H1 (cell line): ENCODE results near the gene USF1. TPM values are rescaled to one million over a fixed set of nuclear protein-coding genes. Genes with fewer than 3 reads are reported as not detected.

ENCODE experiments used
- BCL11A ChIP-seq, 2 experiments: IDR thresholded peaks; one replicate each; pipeline ENCODE4 v1.6.1; 2011; ENCODE audit warnings: low read depth in 2 of 2, low read length in 2 of 2, mild to moderate bottlenecking in 2 of 2
- BRCA1 ChIP-seq: IDR thresholded peaks from 2 replicates; pipeline ENCODE4 v1.6.1; 2012; ENCODE audit warnings: low read depth, low read length, improper control_type of control experiment
- CBX5 ChIP-seq: fragments of 300-800, 300-1000 bp; sonication (generic); IDR thresholded peaks from 2 replicates; pipeline ENCODE4 v1.7.1; 2016; ENCODE audit warnings: antibody characterized with exemption, low read length, low read depth
- EZH2 ChIP-seq: fragments of 200-600 bp; sonication (generic); IDR thresholded peaks from 2 replicates; pipeline ENCODE4 v1.7.1; 2012; ENCODE audit warnings: low read depth, mild to moderate bottlenecking, moderate library complexity, low read length, inconsistent platforms; ENCODE audit not compliant: severe bottlenecking
- KDM1A ChIP-seq: fragments of 200-600, 300-600 bp; sonication (generic); IDR thresholded peaks from 2 replicates; pipeline ENCODE4 v1.7.1; 2016; ENCODE audit warnings: mild to moderate bottlenecking, low read length, borderline replicate concordance
- KDM4A ChIP-seq: IDR thresholded peaks from one replicate; pipeline ENCODE4 v1.7.1; 2012; ENCODE audit warnings: low read depth, mild to moderate bottlenecking, moderate library complexity, low read length, inconsistent platforms; ENCODE audit not compliant: severe bottlenecking
- MAFK ChIP-seq: IDR thresholded peaks from 2 replicates; pipeline ENCODE4 v1.6.1; 2012; ENCODE audit warnings: low read depth, mild to moderate bottlenecking, improper control_type of control experiment, low read length
- PHF8 ChIP-seq: fragments of 200-600 bp; sonication (generic); conservative IDR thresholded peaks from 2 replicates; pipeline ENCODE4 v1.7.1; 2012; ENCODE audit warnings: low read depth, mild to moderate bottlenecking, inconsistent platforms, low read length, moderate library complexity
- SIN3A ChIP-seq, 2 experiments: IDR thresholded peaks in 1 of 2; conservative IDR thresholded peaks in 1 of 2; 2 replicates each; pipeline ENCODE4 v1.6.1; 2011 to 2012; ENCODE audit warnings: low read length in 2 of 2, improper control_type of control experiment in 1 of 2, low read depth in 1 of 2, mild to moderate bottlenecking in 1 of 2
- SIX5 ChIP-seq: IDR thresholded peaks from 2 replicates; pipeline ENCODE4 v1.6.1; 2011; ENCODE audit warnings: mild to moderate bottlenecking, low read depth, low read length
- YY1 ChIP-seq: IDR thresholded peaks from 2 replicates; pipeline ENCODE4 v1.6.1; 2011; ENCODE audit warnings: low read depth, mild to moderate bottlenecking, low read length
- polyA plus RNA-seq, 7 experiments: library from polyadenylated mRNA; depleted of rRNA in 3 of 7; stranded (reverse) in 5 of 7; unstranded in 2 of 7; fragments of >200 nt in 5 of 7; fragments of 200-250 nt in 2 of 7; gene quantifications; 1 replicate in 5 of 7; 2 replicates in 1 of 7; 4 replicates in 1 of 7; pipeline versions ENCODE4 v1.2.1 to v1.2.3, GENCODE V29; 2011 to 2013; ENCODE audit warnings: missing spikeins in 2 of 7, mixed read lengths in 2 of 7
- total RNA-seq: library from RNA; stranded (reverse); fragmentation: NEBNext Ultra II Directional; extraction: Animal tissue kit (Norgen Biotek cat#: 25700); gene quantifications from 2 replicates; pipeline ENCODE4 v1.2.1, GENCODE V29; 2021
- TF ChIP-seq, protein P1 (sequence below): fragments of 300-600 bp; sonication (generic); IDR thresholded peaks from 2 replicates; pipeline ENCODE4 v1.7.1; 2012; ENCODE audit warnings: low read length, moderate library complexity, mild to moderate bottlenecking, inconsistent platforms; ENCODE audit not compliant: insufficient replicate concordance

The USF1 gene
- total and polyA plus RNA-seq, 2 of the 8 experiments (the other 6 are each of a cell fraction or from before 2014, with no cell fraction given): 45.7 to 68.9 TPM

DNA sequence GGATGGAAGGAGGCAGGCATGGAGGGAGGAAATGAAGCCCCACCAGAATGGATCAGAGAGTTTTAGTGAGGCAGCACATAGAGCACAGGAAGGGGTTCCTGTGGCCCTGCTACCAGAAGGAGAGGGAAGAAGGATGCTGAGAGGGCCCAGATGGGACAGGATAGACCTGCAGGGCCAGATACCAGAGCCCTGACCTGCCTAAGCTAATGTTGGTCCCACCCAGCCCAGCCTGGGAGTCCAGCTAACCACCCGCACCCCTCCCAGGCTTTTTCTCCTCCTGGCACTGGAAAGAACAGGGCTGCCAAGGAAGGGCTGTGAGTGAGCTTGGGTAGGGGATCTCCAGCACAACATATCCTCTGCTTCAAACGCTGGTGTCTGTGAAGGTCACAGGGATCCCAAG is 36.7 kb upstream of the USF1 start (continued):
- TF ChIP-seq, protein P1, sequence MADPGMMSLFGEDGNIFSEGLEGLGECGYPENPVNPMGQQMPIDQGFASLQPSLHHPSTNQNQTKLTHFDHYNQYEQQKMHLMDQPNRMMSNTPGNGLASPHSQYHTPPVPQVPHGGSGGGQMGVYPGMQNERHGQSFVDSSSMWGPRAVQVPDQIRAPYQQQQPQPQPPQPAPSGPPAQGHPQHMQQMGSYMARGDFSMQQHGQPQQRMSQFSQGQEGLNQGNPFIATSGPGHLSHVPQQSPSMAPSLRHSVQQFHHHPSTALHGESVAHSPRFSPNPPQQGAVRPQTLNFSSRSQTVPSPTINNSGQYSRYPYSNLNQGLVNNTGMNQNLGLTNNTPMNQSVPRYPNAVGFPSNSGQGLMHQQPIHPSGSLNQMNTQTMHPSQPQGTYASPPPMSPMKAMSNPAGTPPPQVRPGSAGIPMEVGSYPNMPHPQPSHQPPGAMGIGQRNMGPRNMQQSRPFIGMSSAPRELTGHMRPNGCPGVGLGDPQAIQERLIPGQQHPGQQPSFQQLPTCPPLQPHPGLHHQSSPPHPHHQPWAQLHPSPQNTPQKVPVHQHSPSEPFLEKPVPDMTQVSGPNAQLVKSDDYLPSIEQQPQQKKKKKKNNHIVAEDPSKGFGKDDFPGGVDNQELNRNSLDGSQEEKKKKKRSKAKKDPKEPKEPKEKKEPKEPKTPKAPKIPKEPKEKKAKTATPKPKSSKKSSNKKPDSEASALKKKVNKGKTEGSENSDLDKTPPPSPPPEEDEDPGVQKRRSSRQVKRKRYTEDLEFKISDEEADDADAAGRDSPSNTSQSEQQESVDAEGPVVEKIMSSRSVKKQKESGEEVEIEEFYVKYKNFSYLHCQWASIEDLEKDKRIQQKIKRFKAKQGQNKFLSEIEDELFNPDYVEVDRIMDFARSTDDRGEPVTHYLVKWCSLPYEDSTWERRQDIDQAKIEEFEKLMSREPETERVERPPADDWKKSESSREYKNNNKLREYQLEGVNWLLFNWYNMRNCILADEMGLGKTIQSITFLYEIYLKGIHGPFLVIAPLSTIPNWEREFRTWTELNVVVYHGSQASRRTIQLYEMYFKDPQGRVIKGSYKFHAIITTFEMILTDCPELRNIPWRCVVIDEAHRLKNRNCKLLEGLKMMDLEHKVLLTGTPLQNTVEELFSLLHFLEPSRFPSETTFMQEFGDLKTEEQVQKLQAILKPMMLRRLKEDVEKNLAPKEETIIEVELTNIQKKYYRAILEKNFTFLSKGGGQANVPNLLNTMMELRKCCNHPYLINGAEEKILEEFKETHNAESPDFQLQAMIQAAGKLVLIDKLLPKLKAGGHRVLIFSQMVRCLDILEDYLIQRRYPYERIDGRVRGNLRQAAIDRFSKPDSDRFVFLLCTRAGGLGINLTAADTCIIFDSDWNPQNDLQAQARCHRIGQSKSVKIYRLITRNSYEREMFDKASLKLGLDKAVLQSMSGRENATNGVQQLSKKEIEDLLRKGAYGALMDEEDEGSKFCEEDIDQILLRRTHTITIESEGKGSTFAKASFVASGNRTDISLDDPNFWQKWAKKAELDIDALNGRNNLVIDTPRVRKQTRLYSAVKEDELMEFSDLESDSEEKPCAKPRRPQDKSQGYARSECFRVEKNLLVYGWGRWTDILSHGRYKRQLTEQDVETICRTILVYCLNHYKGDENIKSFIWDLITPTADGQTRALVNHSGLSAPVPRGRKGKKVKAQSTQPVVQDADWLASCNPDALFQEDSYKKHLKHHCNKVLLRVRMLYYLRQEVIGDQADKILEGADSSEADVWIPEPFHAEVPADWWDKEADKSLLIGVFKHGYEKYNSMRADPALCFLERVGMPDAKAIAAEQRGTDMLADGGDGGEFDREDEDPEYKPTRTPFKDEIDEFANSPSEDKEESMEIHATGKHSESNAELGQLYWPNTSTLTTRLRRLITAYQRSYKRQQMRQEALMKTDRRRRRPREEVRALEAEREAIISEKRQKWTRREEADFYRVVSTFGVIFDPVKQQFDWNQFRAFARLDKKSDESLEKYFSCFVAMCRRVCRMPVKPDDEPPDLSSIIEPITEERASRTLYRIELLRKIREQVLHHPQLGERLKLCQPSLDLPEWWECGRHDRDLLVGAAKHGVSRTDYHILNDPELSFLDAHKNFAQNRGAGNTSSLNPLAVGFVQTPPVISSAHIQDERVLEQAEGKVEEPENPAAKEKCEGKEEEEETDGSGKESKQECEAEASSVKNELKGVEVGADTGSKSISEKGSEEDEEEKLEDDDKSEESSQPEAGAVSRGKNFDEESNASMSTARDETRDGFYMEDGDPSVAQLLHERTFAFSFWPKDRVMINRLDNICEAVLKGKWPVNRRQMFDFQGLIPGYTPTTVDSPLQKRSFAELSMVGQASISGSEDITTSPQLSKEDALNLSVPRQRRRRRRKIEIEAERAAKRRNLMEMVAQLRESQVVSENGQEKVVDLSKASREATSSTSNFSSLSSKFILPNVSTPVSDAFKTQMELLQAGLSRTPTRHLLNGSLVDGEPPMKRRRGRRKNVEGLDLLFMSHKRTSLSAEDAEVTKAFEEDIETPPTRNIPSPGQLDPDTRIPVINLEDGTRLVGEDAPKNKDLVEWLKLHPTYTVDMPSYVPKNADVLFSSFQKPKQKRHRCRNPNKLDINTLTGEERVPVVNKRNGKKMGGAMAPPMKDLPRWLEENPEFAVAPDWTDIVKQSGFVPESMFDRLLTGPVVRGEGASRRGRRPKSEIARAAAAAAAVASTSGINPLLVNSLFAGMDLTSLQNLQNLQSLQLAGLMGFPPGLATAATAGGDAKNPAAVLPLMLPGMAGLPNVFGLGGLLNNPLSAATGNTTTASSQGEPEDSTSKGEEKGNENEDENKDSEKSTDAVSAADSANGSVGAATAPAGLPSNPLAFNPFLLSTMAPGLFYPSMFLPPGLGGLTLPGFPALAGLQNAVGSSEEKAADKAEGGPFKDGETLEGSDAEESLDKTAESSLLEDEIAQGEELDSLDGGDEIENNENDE: no peak
- TF ChIP-seq SIX5 (no peak), KDM1A (no peak), EZH2 (no peak), SIN3A (conservative IDR thresholded peaks at IDR 0.05 in 1 of 2, IDR thresholded peaks at IDR 0.05 in 1 of 2; ENCODE audit: low read depth in 1 of 2, low read length in 2 of 2) (no peak), CBX5 (no peak), MAFK (no peak), BCL11A (IDR thresholded peaks at IDR 0.05; ENCODE audit: low read depth in 2 of 2, low read length in 2 of 2) (no peak), PHF8 (no peak), BRCA1 (no peak), YY1 (no peak), KDM4A (no peak)
